GM12864 (cell line): ENCODE data around the gene ACVR1B.
A peak's percentile ranks its signal among the peaks of the same experiment; 100 is the strongest.

Source experiments
- DNase-seq: peaks from one replicate; pipeline ENCODE4 v3.0.0-alpha.2; 2011; ENCODE audit warnings: low read depth
- H3K4me3 ChIP-seq: 2 replicates; pipeline ENCODE4 v1.5.1; 2011; ENCODE audit warnings: mild to moderate bottlenecking, low read depth, low read length, control low read depth
- CTCF ChIP-seq: IDR thresholded peaks from 2 replicates; pipeline ENCODE4 v1.5.1; 2011; ENCODE audit warnings: low read depth, mild to moderate bottlenecking, moderate library complexity, low read length, control low read depth, inconsistent platforms; ENCODE audit errors: missing control alignments

The ACVR1B gene

GRCh38 chr12:51925346-51926063 is 26.0 kb upstream of the ACVR1B start:
- TF ChIP-seq CTCF, result no peak
- no peak overlapping the region for H3K4me3 ChIP-seq
- DNase-seq, result no peak

- no peak overlapping the region for H3K4me3 ChIP-seq
- no peak for DNase-seq
- TF ChIP-seq CTCF, result no peak
These were observed 25.4 kb upstream of the ACVR1B start for GRCh38 chr12:51926064-51926632.

GRCh38 chr12:51926718-51927117 is 24.8 kb upstream of the ACVR1B start:
- DNase-seq, result no peak
- H3K4me3 ChIP-seq, result no peak overlapping the region
- peak; percentile 68 for TF ChIP-seq CTCF

GRCh38 chr12:51932218-51933076 is 19.1 kb upstream of the ACVR1B start:
- no peak overlapping the region for H3K4me3 ChIP-seq
- DNase-seq, result no peak
- no peak for TF ChIP-seq CTCF

GRCh38 chr12:51934080-51934479 is 17.4 kb upstream of the ACVR1B start:
- TF ChIP-seq CTCF, result no peak
- H3K4me3 ChIP-seq, result no peak overlapping the region
- no peak for DNase-seq

- TF ChIP-seq CTCF, result no peak
- DNase-seq, result no peak
These were observed 13.6 kb upstream of the ACVR1B start for GRCh38 chr12:51937926-51938325.

More at GRCh38 chr12:51937926-51938325, 13.6 kb upstream of the ACVR1B start:
- H3K4me3 ChIP-seq, result no peak overlapping the region
